H9 (cell line): ENCODE data around the gene FBXO11. TPM values are rescaled to one million over a fixed set of nuclear protein-coding genes. Genes with fewer than 3 reads are reported as not detected.
A peak's percentile ranks its signal among the peaks of the same experiment; 100 is the strongest.

ENCODE experiments used
- DNase-seq: peaks from one replicate; pipeline ENCODE4 v3.0.0-alpha.2; 2017
- H2AFZ ChIP-seq: one replicate; pipeline ENCODE4 v1.6.1; 2013; ENCODE audit warnings: mild to moderate bottlenecking, low read length, control low read depth, moderate library complexity
- H2AK5ac ChIP-seq: 2 replicates; pipeline ENCODE4 v1.6.1; 2013; ENCODE audit warnings: low read length, control low read depth, mixed read lengths; ENCODE audit not compliant: insufficient read length
- H2BK120ac ChIP-seq: one replicate; pipeline ENCODE4 v1.6.1; 2013; ENCODE audit warnings: low read depth, mild to moderate bottlenecking, low read length, control low read depth, inconsistent platforms; ENCODE audit not compliant: poor library complexity, severe bottlenecking
- H2BK12ac ChIP-seq: 2 replicates; pipeline ENCODE4 v1.6.1; 2013; ENCODE audit warnings: low read length, control low read depth, mixed read lengths, low read depth; ENCODE audit not compliant: insufficient read length
- H2BK15ac ChIP-seq: 2 replicates; pipeline ENCODE4 v1.6.1; 2013; ENCODE audit warnings: low read depth, low read length, control low read depth
- H2BK20ac ChIP-seq: one replicate; pipeline ENCODE4 v1.6.1; 2013; ENCODE audit warnings: low read depth, mild to moderate bottlenecking, low read length, control low read depth, inconsistent platforms; ENCODE audit not compliant: poor library complexity, severe bottlenecking
- H2BK5ac ChIP-seq: 2 replicates; pipeline ENCODE4 v1.6.1; 2013; ENCODE audit warnings: low read length, control low read depth, mixed read lengths; ENCODE audit not compliant: insufficient read length
- H3K14ac ChIP-seq: 2 replicates; pipeline ENCODE4 v1.6.1; 2013; ENCODE audit warnings: low read length, control low read depth; ENCODE audit not compliant: insufficient read depth
- H3K18ac ChIP-seq: 2 replicates; pipeline ENCODE4 v1.6.1; 2013; ENCODE audit warnings: low read depth, mild to moderate bottlenecking, mixed read lengths, low read length, control low read depth; ENCODE audit not compliant: insufficient read length
- H3K23ac ChIP-seq: 2 replicates; pipeline ENCODE4 v1.6.1; 2013; ENCODE audit warnings: low read length, control low read depth, mixed read lengths, low read depth; ENCODE audit not compliant: insufficient read length
- H3K23me2 ChIP-seq: 2 replicates; pipeline ENCODE4 v1.6.1; 2013; ENCODE audit warnings: low read depth, mild to moderate bottlenecking, mixed read lengths, low read length, control low read depth; ENCODE audit not compliant: insufficient read length, poor library complexity, severe bottlenecking
- H3K27ac ChIP-seq: 2 replicates; pipeline ENCODE4 v1.5.1; 2013; ENCODE audit warnings: low read length, control low read depth, mixed read lengths, low read depth; ENCODE audit not compliant: insufficient read length
- H3K27me3 ChIP-seq: 2 replicates; pipeline ENCODE4 v1.6.1; 2013; ENCODE audit warnings: low read length, control low read depth, inconsistent platforms; ENCODE audit not compliant: insufficient read depth
- H3K4ac ChIP-seq: 2 replicates; pipeline ENCODE4 v1.6.1; 2013; ENCODE audit warnings: low read depth, mild to moderate bottlenecking, control low read depth, inconsistent platforms, low read length, moderate library complexity
- H3K4me1 ChIP-seq: 2 replicates; pipeline ENCODE4 v1.6.1; 2013; ENCODE audit warnings: low read length, control low read depth, inconsistent platforms; ENCODE audit not compliant: insufficient read depth
- H3K4me2 ChIP-seq: 2 replicates; pipeline ENCODE4 v1.6.1; 2013; ENCODE audit warnings: low read length, control low read depth, mixed read lengths; ENCODE audit not compliant: insufficient read length, insufficient read depth
- H3K56ac ChIP-seq: 2 replicates; pipeline ENCODE4 v1.6.1; 2013; ENCODE audit warnings: low read depth, mild to moderate bottlenecking, mixed read lengths, low read length, control low read depth; ENCODE audit not compliant: insufficient read length
- H3K79me1 ChIP-seq: 2 replicates; pipeline ENCODE4 v1.6.1; 2013; ENCODE audit warnings: low read depth, mild to moderate bottlenecking, moderate library complexity, low read length, control low read depth, inconsistent platforms; ENCODE audit not compliant: insufficient read depth, poor library complexity, severe bottlenecking
- H3K79me2 ChIP-seq: 2 replicates; pipeline ENCODE4 v1.6.1; 2013; ENCODE audit warnings: low read length, control low read depth, inconsistent platforms; ENCODE audit not compliant: insufficient read depth
- H3K9ac ChIP-seq: 2 replicates; pipeline ENCODE4 v1.6.1; 2013; ENCODE audit warnings: low read length, control low read depth, mixed read lengths; ENCODE audit not compliant: insufficient read length; ENCODE audit errors: extremely low read depth
- H3K9me3 ChIP-seq: one replicate; pipeline ENCODE4 v1.6.1; 2013; ENCODE audit warnings: low read depth, low read length, inconsistent platforms; ENCODE audit not compliant: control insufficient read depth
- H3T11ph ChIP-seq: one replicate; pipeline ENCODE4 v1.6.1; 2013; ENCODE audit warnings: mild to moderate bottlenecking, low read length, control low read depth, inconsistent platforms
- H4K20me1 ChIP-seq: one replicate; pipeline ENCODE4 v1.6.1; 2013; ENCODE audit not compliant: control insufficient read depth, insufficient read length, insufficient read depth
- H4K5ac ChIP-seq: 2 replicates; pipeline ENCODE4 v1.6.1; 2013; ENCODE audit warnings: low read depth, mild to moderate bottlenecking, mixed read lengths, low read length, control low read depth; ENCODE audit not compliant: insufficient read length
- H4K8ac ChIP-seq: replicated peaks from 2 replicates; pipeline ENCODE4 v1.6.1; 2013; ENCODE audit warnings: low read length, control low read depth, mixed read lengths, low read depth; ENCODE audit not compliant: insufficient read length
- H4K91ac ChIP-seq: 2 replicates; pipeline ENCODE4 v1.6.1; 2013; ENCODE audit warnings: low read depth, mild to moderate bottlenecking, moderate library complexity, mixed read lengths, low read length, control low read depth; ENCODE audit not compliant: insufficient read length
- H3K27ac Mint-ChIP-seq, 3 experiments: 2 replicates in 2 of 3; 3 replicates in 1 of 3; pipeline ENCODE4 v1.8.0; 2020 to 2021; ENCODE audit warnings: mixed read lengths in 3 of 3, mild to moderate bottlenecking in 1 of 3, moderate library complexity in 1 of 3
- H3K27me3 Mint-ChIP-seq: 2 replicates; pipeline ENCODE4 v1.8.0; 2021; ENCODE audit warnings: low read depth, mild to moderate bottlenecking, moderate library complexity, mixed read lengths
- H3K36me3 Mint-ChIP-seq, 3 experiments: 2 replicates in 2 of 3; 3 replicates in 1 of 3; pipeline ENCODE4 v1.8.0; 2020 to 2021; ENCODE audit warnings: low read depth in 3 of 3, mixed read lengths in 3 of 3; ENCODE audit not compliant: insufficient read depth in 1 of 3
- H3K4me1 Mint-ChIP-seq, 2 experiments: 2 replicates each; pipeline ENCODE4 v1.8.0; 2020; ENCODE audit warnings: mixed read lengths in 2 of 2
- H3K4me3 Mint-ChIP-seq, 2 experiments: 2 replicates in 1 of 2; 3 replicates in 1 of 2; pipeline ENCODE4 v1.8.0; 2020 to 2021; ENCODE audit warnings: mild to moderate bottlenecking in 2 of 2, mixed read lengths in 2 of 2, moderate library complexity in 1 of 2
- H3K9me3 Mint-ChIP-seq, 2 experiments: 2 replicates in 1 of 2; 3 replicates in 1 of 2; pipeline ENCODE4 v1.8.0; 2020; ENCODE audit warnings: mild to moderate bottlenecking in 2 of 2, mixed read lengths in 2 of 2, moderate library complexity in 1 of 2
- CTCF ChIP-seq: fragments of 200-600 bp; sonication (generic); conservative IDR thresholded peaks from 3 replicates; pipeline ENCODE4 v1.8.0; 2021; ENCODE audit warnings: antibody characterized with exemption, mild to moderate bottlenecking
- WGBS: extraction: QIAGEN DNeasy Blood & Tissue Kit; methylation state at CpG from one replicate; pipeline ENCODE4 v1.1.7; 2013; ENCODE audit warnings: missing lambda C conversion rate, low lambda C conversion rate, mixed read lengths; ENCODE audit not compliant: insufficient read length; ENCODE audit errors: extremely low coverage; 5-methylcytosine and 5-hydroxymethylcytosine counted together
- total RNA-seq: library from RNA; stranded (reverse); gene quantifications from 2 replicates; pipeline ENCODE4 v1.2.1, GENCODE V29; 2021

The FBXO11 gene
- total RNA-seq, 1 experiment from 2014 or later, result 68.8 TPM

- Histone ChIP-seq H2BK15ac (no peak overlapping the region), H2AFZ (no peak overlapping the region), H3K4me1 (peaks cover 5% of the 10 kb centered on the region; the same call in 1 of the 2 replicates), H4K91ac (no peak overlapping the region), H3K23ac (no peak overlapping the region), H3K79me2 (no peaks in the 10 kb centered on the region), H2BK120ac (no peak overlapping the region), H3K79me1 (no peaks in the 10 kb centered on the region), H3K14ac (no peak overlapping the region), H2AK5ac (no peak overlapping the region), H2BK20ac (no peak overlapping the region), H3K4me2 (no peak overlapping the region), H2BK5ac (no peak overlapping the region), H3K9me3 (no peaks in the 10 kb centered on the region), H3K9ac (no peak overlapping the region), H4K8ac (no peak overlapping the region), H3K27me3 (no peaks in the 10 kb centered on the region), H3K23me2 (no peaks in the 10 kb centered on the region), H4K5ac (no peak overlapping the region), H4K20me1 (no peaks in the 10 kb centered on the region), H2BK12ac (no peak overlapping the region), H3K27ac (no peak overlapping the region), H3K4ac (no peak overlapping the region), H3K18ac (no peak overlapping the region), H3K56ac (no peak overlapping the region), H3T11ph (no peak overlapping the region)
- WGBS, result no CpG with 5 or more reads among the region's 8 CpGs
- H3K4me1 Mint-ChIP-seq, result peaks cover 28 to 29% of the 10 kb centered on the region in 2 experiments
- H3K4me3 Mint-ChIP-seq, result no peak overlapping the region
- no peak for DNase-seq
- no peaks in the 10 kb centered on the region for H3K27me3 Mint-ChIP-seq
- H3K36me3 Mint-ChIP-seq, result no peaks in the 10 kb centered on the region
- no peaks in the 10 kb centered on the region for H3K9me3 Mint-ChIP-seq
- TF ChIP-seq CTCF, result no peak
- peak overlapping the region in 1 of 3 experiments; percentile 68; a peak in 1 of 7 replicates for H3K27ac Mint-ChIP-seq
Observed at GRCh38 chr2:47778698-47779425, 127.4 kb downstream of the FBXO11 start.
